K562 (cell line): ENCODE results near the gene TAS2R39. TPM values are rescaled to one million over a fixed set of nuclear protein-coding genes. Genes with fewer than 3 reads are reported as not detected.

Source experiments
- ATAC-seq: fragments of 200-7000 bp; cut with Tn5 transposase; 3 replicates; pipeline ENCODE4 v1.9.1; 2020; ENCODE audit warnings: moderate library complexity
- BruUV-seq: library from RNA; stranded (reverse); fragments of 400-500 nt; replicated peaks from 2 replicates; lab custom pipeline; 2021; lab: Mats Ljungman, UMichigan
- CTCF ChIA-PET: fragments of 300-600 bp; formaldehyde crosslinking; extraction: SDS; loops from one replicate; lab custom pipeline; 2021; ENCODE audit warnings: low intra/inter-chr PET ratio; lab: Yijun Ruan, JAX
- POLR2A ChIA-PET: fragments of 300-600, 350-650 bp; sonication (Branson Sonifier 250); formaldehyde crosslinking; extraction: SDS; loops from one replicate; lab custom pipeline; 2021; ENCODE audit warnings: antibody characterized with exemption, inconsistent platforms; lab: Yijun Ruan, JAX
- DNase-seq, 4 experiments: peaks; one replicate each; pipeline versions ENCODE4 v3.0.0 to v3.0.0-alpha.2; 2011 to 2018; ENCODE audit warnings: low spot score in 3 of 4, mixed read lengths in 3 of 4; ENCODE audit errors: extremely low read depth in 1 of 4
- FAIRE-seq: peaks from 2 replicates; lab custom pipeline; 2011; peaks lifted over from hg19 to GRCh38; lab: Jason Lieb, UNC
- H2AFZ ChIP-seq: 2 replicates; pipeline ENCODE4 v1.6.0; 2011; ENCODE audit warnings: low read depth, low read length, control low read depth, inconsistent platforms
- H3K27ac ChIP-seq: fragments of 200-600 bp; 3 replicates; pipeline ENCODE4 v1.8.0; 2011; ENCODE audit warnings: low read depth, mild to moderate bottlenecking, control low read depth, inconsistent platforms, low read length, moderate library complexity, mixed read lengths; ENCODE audit errors: extremely low read depth
- H3K27me3 ChIP-seq, 2 experiments: fragments of 300-600 bp in 1 of 2; 2 replicates in 1 of 2; 3 replicates in 1 of 2; pipeline versions ENCODE4 v1.6.0 to v1.8.0; 2011; ENCODE audit warnings: inconsistent platforms in 2 of 2, low read length in 2 of 2, mild to moderate bottlenecking in 1 of 2, mixed read lengths in 1 of 2, moderate library complexity in 1 of 2; ENCODE audit not compliant: control insufficient read depth in 2 of 2, insufficient read depth in 2 of 2
- H3K36me3 ChIP-seq: fragments of 300-600 bp; 3 replicates; pipeline ENCODE4 v1.8.0; 2011; ENCODE audit warnings: mild to moderate bottlenecking, low read length, inconsistent platforms; ENCODE audit not compliant: control insufficient read depth, insufficient read depth
- H3K4me1 ChIP-seq, 2 experiments: fragments of 200-600 bp in 1 of 2; replicated peaks in 1 of 2; 2 replicates in 1 of 2; 3 replicates in 1 of 2; pipeline versions ENCODE4 v1.5.1 to v1.8.0; 2011; ENCODE audit warnings: inconsistent platforms in 2 of 2, low read length in 2 of 2, mild to moderate bottlenecking in 1 of 2, mixed read lengths in 1 of 2, moderate library complexity in 1 of 2; ENCODE audit not compliant: control insufficient read depth in 2 of 2, insufficient read depth in 2 of 2
- H3K4me2 ChIP-seq: 2 replicates; pipeline ENCODE4 v1.6.1; 2011; ENCODE audit warnings: low read length, control low read depth, inconsistent platforms, mixed read lengths; ENCODE audit not compliant: insufficient read depth
- H3K4me3 ChIP-seq: fragments of 200-600 bp; sonication (generic), shearing (Covaris generic); 2 replicates; pipeline ENCODE4 v1.5.1; 2016; ENCODE audit warnings: control low read depth, inconsistent platforms
- H3K79me2 ChIP-seq: fragments of 200-600 bp; 3 replicates; pipeline ENCODE4 v1.8.0; 2011; ENCODE audit warnings: low read length, inconsistent platforms; ENCODE audit not compliant: control insufficient read depth, insufficient read depth
- H3K9ac ChIP-seq, 2 experiments: 2 replicates each; pipeline versions ENCODE4 v1.6.0 to v1.6.1; 2011; ENCODE audit warnings: low read depth in 2 of 2, low read length in 2 of 2, control low read depth in 1 of 2, inconsistent platforms in 1 of 2, mild to moderate bottlenecking in 1 of 2, mixed read lengths in 1 of 2; ENCODE audit not compliant: insufficient read depth in 1 of 2
- H3K9me1 ChIP-seq: one replicate; pipeline ENCODE4 v1.6.0; 2011; ENCODE audit warnings: inconsistent platforms, mild to moderate bottlenecking, low read length, moderate library complexity; ENCODE audit not compliant: control insufficient read depth, insufficient read depth
- H3K9me3 ChIP-seq: replicated peaks from 2 replicates; pipeline ENCODE4 v1.5.1; 2011; ENCODE audit warnings: low read depth, low read length, inconsistent platforms; ENCODE audit not compliant: control insufficient read depth, insufficient read depth
- H4K20me1 ChIP-seq: replicated peaks from 2 replicates; pipeline ENCODE4 v1.6.1; 2011; ENCODE audit warnings: low read length, inconsistent platforms, mixed read lengths; ENCODE audit not compliant: control insufficient read depth, insufficient read depth
- BACH1 ChIP-seq: fragments of 200-800 bp; sonication (Bioruptor generic); IDR thresholded peaks from 2 replicates; pipeline ENCODE4 v1.6.1; 2016; ENCODE audit warnings: missing genetic modification characterization, missing compliant biosample characterization
- CAMTA2 ChIP-seq: fragments of 250-450 bp; sonication (Bioruptor Pico); conservative IDR thresholded peaks from 2 replicates; pipeline ENCODE4 v1.5.1; 2022
- NELFE ChIP-seq: IDR thresholded peaks from 2 replicates; pipeline ENCODE4 v1.6.1; 2011; ENCODE audit warnings: mild to moderate bottlenecking; ENCODE audit not compliant: insufficient read depth, insufficient read length
- NRF1 ChIP-seq, 2 experiments: fragments of 450-650 bp; IDR thresholded peaks in 1 of 2; conservative IDR thresholded peaks in 1 of 2; 2 replicates each; pipeline ENCODE4 v1.6.1; 2014; ENCODE audit warnings: mild to moderate bottlenecking in 2 of 2
- RUNX1 ChIP-seq: sonication (generic); IDR thresholded peaks from 2 replicates; pipeline ENCODE4 v1.6.1; 2016; ENCODE audit warnings: antibody characterized with exemption, low read depth
- WHSC1 ChIP-seq: IDR thresholded peaks from one replicate; pipeline ENCODE4 v1.6.1; 2012; ENCODE audit warnings: low read length, control low read depth, inconsistent platforms
- ZNF589 ChIP-seq: fragments of 200-800 bp; sonication (Bioruptor generic); IDR thresholded peaks from 2 replicates; pipeline ENCODE4 v1.6.1; 2016; ENCODE audit warnings: low read depth, missing genetic modification characterization, missing compliant biosample characterization
- WGBS: fragments of 100-300 bp; shearing (Covaris generic); methylation state at CpG from one replicate; pipeline ENCODE4 v1.1.6; 2016; ENCODE audit warnings: low coverage, mixed read lengths; ENCODE audit not compliant: insufficient coverage; ENCODE audit errors: missing lambda C conversion rate; 5-methylcytosine and 5-hydroxymethylcytosine counted together
- in situ Hi-C: fragments of 300-500 bp; cut with MboI; formaldehyde crosslinking; loops from 4 replicates; pipeline ENCODE4 v1.15.0; 2018; ENCODE audit warnings: inconsistent platforms, mixed read lengths
- intact Hi-C: fragments of 100-400 bp; cut with micrococcal nuclease; formaldehyde crosslinking; loops from 2 replicates; pipeline ENCODE4 v1.14.2; 2022
- polyA plus RNA-seq, 8 experiments: library from polyadenylated mRNA; depleted of rRNA in 4 of 8; stranded (reverse) in 5 of 8; unstranded in 3 of 8; fragments of >200 nt; fragmentation: Nextera tagmentation in 2 of 8; fragmentation: Illumina TruSeq in 1 of 8; extraction: Ambion mirVana in 2 of 8; extraction: Trizol in 1 of 8; gene quantifications; 2 replicates each; pipeline versions ENCODE4 v1.2.1 to v1.2.3, GENCODE V29; 2011 to 2014; ENCODE audit warnings: inconsistent platforms in 1 of 8, missing spikeins in 1 of 8
- total RNA-seq, 7 experiments: library from RNA; depleted of rRNA in 6 of 7; stranded (reverse); fragments of >200 nt in 6 of 7; fragmentation: Illumina TruSeq in 2 of 7; extraction: Trizol in 2 of 7; gene quantifications; 2 replicates each; pipeline versions ENCODE4 v1.2.1 to v1.2.3, GENCODE V29; 2011 to 2021; ENCODE audit warnings: low replicate concordance in 1 of 7

The TAS2R39 gene
- total and polyA plus RNA-seq, 9 of the 15 experiments (the other 6 are each of a cell fraction or from before 2014, with no cell fraction given) = not detected

DNA sequence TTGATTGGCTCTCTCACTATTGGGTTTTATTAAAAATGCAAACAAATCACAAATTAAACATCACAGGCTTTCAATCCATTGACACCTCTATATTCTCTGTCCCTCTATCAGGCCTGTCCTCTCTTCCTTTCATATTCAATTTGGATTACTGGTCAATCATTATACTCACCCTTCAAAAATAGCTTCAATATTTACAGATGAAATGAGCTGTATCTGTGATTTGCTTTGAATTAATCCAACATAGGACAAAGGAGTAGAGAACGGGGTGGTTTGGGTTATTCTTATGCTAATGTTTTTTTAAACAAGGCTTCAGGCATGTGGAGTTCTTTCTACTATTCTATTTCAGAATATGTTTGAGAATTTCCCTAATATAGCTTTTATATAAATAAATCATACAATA, 2.3 kb downstream of the TAS2R39 start:
- in situ Hi-C loops = no loop called here
- BruUV-seq = no TSS peak
- CTCF ChIA-PET = no interaction called here

DNA sequence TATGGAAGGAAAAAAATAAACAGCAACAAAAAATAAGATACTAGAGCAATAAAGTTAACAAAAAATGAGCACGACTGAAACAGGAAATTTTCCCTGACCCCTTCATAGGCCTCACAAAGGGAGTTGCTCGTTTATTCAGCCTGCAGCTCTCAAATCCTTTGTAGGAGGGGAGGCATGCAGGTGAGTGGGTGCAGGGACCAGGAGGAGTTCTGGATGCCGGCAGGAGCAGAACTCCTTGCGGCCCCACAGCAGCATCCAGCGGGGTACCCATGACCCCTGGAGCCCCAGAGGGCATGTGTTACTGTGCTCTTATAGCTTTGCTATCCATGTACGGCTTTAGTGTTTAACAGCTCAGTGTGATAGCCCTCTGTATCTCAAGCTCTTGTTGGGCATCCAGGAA, 5.8 kb downstream of the TAS2R39 start:
- POLR2A ChIA-PET = interaction anchor here (0.7 kb wide), 2 partner anchors 20 to 1208 kb away, joined by 3 to 4 read pairs; no protein-coding TSS in a partner anchor
- no peak overlapping the region for H3K9ac ChIP-seq
- H4K20me1 ChIP-seq = no peaks in the 10 kb centered on the region
- no peaks in the 10 kb centered on the region for H3K79me2 ChIP-seq
- H3K4me2 ChIP-seq = no peak overlapping the region
- no peak overlapping the region for H2AFZ ChIP-seq
- FAIRE-seq (no peak), ATAC-seq (no peak), DNase-seq (no peak)
- TF ChIP-seq NRF1 (conservative IDR thresholded peaks at IDR 0.05 in 1 of 2, IDR thresholded peaks at IDR 0.05 in 1 of 2) = no peak
- TF ChIP-seq CAMTA2 (CRISPR knock-in tag) = no peak
- BruUV-seq = no TSS peak
- in situ Hi-C loops (no loop called here), intact Hi-C loops (no loop called here)
- no peaks in the 10 kb centered on the region for H3K9me3 ChIP-seq
- under 1% methylated on average over 6 of the region's 6 CpGs for WGBS
- H3K4me1 ChIP-seq = no peaks in the 10 kb centered on the region
- no peaks in the 10 kb centered on the region for H3K36me3 ChIP-seq
- H3K4me3 ChIP-seq = no peak overlapping the region
- no peaks in the 10 kb centered on the region for H3K9me1 ChIP-seq
- CTCF ChIA-PET = no interaction called here
- no peak overlapping the region for H3K27ac ChIP-seq
- peaks cover 0 to 9% of the 10 kb centered on the region in 2 experiments; a peak in 2 of 5 replicates for H3K27me3 ChIP-seq

More for the DNA sequence above, 2.3 kb downstream of the TAS2R39 start:
- Histone ChIP-seq H3K27me3 (peaks cover 0 to 11% of the 10 kb centered on the region in 2 experiments; a peak in 2 of 5 replicates), H3K9ac (no peak overlapping the region), H3K4me3 (no peak overlapping the region), H3K9me3 (no peaks in the 10 kb centered on the region), H3K27ac (no peak overlapping the region), H3K36me3 (no peaks in the 10 kb centered on the region), H4K20me1 (no peaks in the 10 kb centered on the region), H3K9me1 (no peaks in the 10 kb centered on the region), H3K4me2 (no peak overlapping the region), H2AFZ (no peak overlapping the region), H3K79me2 (no peaks in the 10 kb centered on the region), H3K4me1 (no peaks in the 10 kb centered on the region)
- FAIRE-seq (no peak), ATAC-seq (no peak), DNase-seq (no peak)
- 0% methylated on average over 1 of the region's 1 CpG for WGBS
- intact Hi-C loops = no loop called here
- POLR2A ChIA-PET = no interaction called here
- TF ChIP-seq BACH1 (tag) (no peak), NELFE (no peak), RUNX1 (no peak), WHSC1 (no peak), ZNF589 (CRISPR knock-in tag) (no peak)
